Dendritic cell treated with granulocyte-macrophage colony-stimulating factor and Interleukin-4, amounts not matched to agents 40 ng/mL and 50 ng/mL, for 4 days (primary cell): ENCODE results near the gene SNW1.
"Not testable (repeated sequence)": the region's sequence is repeated elsewhere in the genome, so short reads cannot be mapped to it uniquely, and the experiment has no call there.

Experiments
- H3K27ac Mint-ChIP-seq: one replicate; pipeline ENCODE4 v1.8.0; 2022; ENCODE audit warnings: mild to moderate bottlenecking, mixed read lengths
- H3K27me3 Mint-ChIP-seq: one replicate; pipeline ENCODE4 v1.8.0; 2022; ENCODE audit warnings: mild to moderate bottlenecking, mixed read lengths
- H3K36me3 Mint-ChIP-seq: one replicate; pipeline ENCODE4 v1.8.0; 2022; ENCODE audit warnings: low read depth, mixed read lengths
- H3K4me1 Mint-ChIP-seq: one replicate; pipeline ENCODE4 v1.8.0; 2022; ENCODE audit warnings: low read depth, mixed read lengths
- H3K4me3 Mint-ChIP-seq: one replicate; pipeline ENCODE4 v1.8.0; 2022; ENCODE audit warnings: mild to moderate bottlenecking, moderate library complexity, mixed read lengths
- H3K9me3 Mint-ChIP-seq: one replicate; pipeline ENCODE4 v1.8.0; 2022; ENCODE audit warnings: mixed read lengths
- intact Hi-C: fragments of 100-400 bp; cut with micrococcal nuclease; formaldehyde crosslinking; loops from one replicate; pipeline ENCODE4 v1.15.0; 2022

Gene SNW1

DNA sequence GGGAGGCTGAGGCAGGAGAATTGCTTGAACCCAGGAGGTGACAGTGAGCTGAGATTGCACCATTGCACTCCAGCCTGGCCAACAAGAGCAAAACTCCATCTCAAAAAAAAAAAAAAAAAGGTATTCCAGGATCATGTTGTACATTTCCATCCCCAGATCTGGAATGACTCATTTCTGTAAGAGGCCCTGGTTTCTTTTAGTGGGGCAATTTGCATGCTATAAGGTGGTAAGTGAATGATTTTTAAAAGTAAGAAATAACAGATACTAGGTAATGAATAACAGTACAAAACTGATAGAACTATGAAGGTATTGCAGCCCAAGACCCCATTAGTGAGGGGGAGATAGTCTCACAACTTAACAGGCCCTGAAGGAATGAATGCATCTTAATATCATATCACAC, 21.2 kb upstream of the SNW1 start:
- intact Hi-C loops: no loop called here
- Mint-ChIP-seq H3K9me3 (no peaks in the 10 kb centered on the region), H3K27me3 (peaks cover 4% of the 10 kb centered on the region), H3K27ac (no peak overlapping the region), H3K4me3 (no peak overlapping the region), H3K4me1 (no peaks in the 10 kb centered on the region), H3K36me3 (no peaks in the 10 kb centered on the region)

DNA sequence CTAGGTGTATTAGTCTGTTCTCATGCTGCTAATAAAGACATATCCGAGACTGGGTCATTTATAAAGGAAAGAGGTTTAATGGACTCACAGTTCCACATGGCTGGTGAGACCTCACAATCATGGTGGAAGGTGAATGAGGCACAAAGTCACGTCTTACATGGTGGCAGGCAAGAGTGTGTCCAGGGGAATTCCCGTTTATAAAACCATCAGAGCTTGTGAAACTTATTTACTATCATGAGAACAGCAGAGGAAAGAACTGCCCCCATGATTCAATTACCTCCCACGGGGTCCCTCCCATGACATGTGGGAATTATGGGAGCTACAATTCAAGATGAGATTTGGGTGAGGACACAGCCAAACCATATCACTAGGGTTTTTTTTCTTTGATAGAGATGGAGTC, 13.0 kb upstream of the SNW1 start:
- H3K9me3 Mint-ChIP-seq, H3K4me3 Mint-ChIP-seq, H3K27ac Mint-ChIP-seq, intact Hi-C loops, H3K36me3 Mint-ChIP-seq, H3K27me3 Mint-ChIP-seq: not testable (repeated sequence)
- peaks cover 12% of the 10 kb centered on the region for H3K4me1 Mint-ChIP-seq

DNA sequence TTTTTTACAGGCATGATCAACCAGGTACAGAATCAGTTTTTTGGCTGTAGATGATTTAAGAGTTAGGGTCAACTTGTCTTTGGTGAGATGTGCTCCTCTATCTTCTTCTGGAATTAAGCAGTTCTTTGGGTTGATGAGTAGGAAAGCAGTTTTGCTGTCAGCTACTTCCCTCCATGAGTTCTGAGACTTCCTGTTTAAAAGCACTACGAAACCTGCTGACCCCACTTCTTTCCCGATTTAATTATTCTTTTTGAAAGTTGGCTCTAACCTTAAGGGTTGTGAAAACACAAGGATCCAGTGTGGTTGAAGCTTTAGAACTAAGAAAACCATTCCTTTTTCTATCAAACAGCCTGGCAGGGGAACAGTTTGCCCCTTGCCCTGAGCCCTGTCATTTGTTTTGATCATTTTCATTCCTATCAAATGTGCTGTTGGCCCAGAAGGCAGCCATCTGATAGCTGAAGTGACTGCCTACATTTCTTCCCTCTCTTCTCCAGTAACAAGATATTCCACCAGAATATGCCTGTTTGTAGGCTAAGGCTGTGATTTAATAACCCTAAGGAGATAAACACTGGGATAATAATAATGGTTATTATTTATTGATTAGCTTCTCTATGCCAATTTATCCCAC, 7.6 kb upstream of the SNW1 start:
- H3K36me3 Mint-ChIP-seq, H3K4me3 Mint-ChIP-seq, H3K27me3 Mint-ChIP-seq, intact Hi-C loops, H3K9me3 Mint-ChIP-seq: not testable (repeated sequence)
- Mint-ChIP-seq H3K27ac (peak overlapping the region; percentile 85), H3K4me1 (peaks cover 13% of the 10 kb centered on the region)

DNA sequence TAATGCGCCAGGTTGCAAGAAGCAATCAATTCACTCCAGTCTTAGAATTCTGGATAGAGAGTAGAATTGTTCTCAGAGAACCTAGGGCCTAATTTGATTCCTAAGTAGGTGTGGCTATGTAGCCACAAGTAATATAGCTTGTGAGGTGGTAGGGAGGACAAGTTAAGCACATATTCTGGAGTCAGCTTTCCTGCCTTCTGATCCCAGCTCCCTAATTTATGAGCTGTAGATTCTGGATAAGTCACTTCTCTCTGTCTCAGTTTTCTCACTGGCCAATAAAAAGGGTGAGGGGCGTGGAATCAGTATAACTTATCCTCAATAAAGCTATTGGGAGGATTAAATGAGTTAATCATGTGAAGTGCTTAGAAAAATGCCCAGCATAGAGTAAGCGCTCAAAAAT, 3.0 kb upstream of the SNW1 start:
- no peak overlapping the region for H3K4me3 Mint-ChIP-seq
- H3K9me3 Mint-ChIP-seq: no peaks in the 10 kb centered on the region
- H3K27ac Mint-ChIP-seq: no peak overlapping the region
- H3K27me3 Mint-ChIP-seq: no peaks in the 10 kb centered on the region
- peaks cover 10% of the 10 kb centered on the region for H3K36me3 Mint-ChIP-seq
- intact Hi-C loops: no loop called here
- H3K4me1 Mint-ChIP-seq: peaks cover 6% of the 10 kb centered on the region

DNA sequence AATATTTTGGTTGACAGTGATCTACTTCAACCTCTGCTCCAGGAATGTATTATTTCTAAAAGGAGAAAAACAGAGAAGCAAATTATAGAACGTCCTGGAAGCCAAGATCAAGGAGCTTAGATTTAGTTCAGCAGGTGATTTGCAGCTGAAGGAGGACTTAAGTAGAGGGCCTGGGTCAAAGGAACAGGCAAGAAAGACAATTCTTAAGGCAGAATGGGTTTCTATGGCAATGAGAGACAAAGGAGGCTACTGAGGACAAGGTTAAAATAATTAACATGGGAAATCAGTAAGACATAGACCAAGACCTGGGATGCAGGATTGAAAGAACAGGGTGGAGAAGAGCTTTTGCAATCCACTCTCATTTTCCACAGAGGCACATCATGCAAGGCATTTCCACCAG, 2.4 kb upstream of the SNW1 start:
- Mint-ChIP-seq H3K27ac (no peak overlapping the region), H3K9me3 (no peaks in the 10 kb centered on the region), H3K36me3 (peaks cover 16% of the 10 kb centered on the region), H3K4me1 (peaks cover 12% of the 10 kb centered on the region), H3K27me3 (no peaks in the 10 kb centered on the region), H3K4me3 (no peak overlapping the region)
- intact Hi-C loops: no loop called here

DNA sequence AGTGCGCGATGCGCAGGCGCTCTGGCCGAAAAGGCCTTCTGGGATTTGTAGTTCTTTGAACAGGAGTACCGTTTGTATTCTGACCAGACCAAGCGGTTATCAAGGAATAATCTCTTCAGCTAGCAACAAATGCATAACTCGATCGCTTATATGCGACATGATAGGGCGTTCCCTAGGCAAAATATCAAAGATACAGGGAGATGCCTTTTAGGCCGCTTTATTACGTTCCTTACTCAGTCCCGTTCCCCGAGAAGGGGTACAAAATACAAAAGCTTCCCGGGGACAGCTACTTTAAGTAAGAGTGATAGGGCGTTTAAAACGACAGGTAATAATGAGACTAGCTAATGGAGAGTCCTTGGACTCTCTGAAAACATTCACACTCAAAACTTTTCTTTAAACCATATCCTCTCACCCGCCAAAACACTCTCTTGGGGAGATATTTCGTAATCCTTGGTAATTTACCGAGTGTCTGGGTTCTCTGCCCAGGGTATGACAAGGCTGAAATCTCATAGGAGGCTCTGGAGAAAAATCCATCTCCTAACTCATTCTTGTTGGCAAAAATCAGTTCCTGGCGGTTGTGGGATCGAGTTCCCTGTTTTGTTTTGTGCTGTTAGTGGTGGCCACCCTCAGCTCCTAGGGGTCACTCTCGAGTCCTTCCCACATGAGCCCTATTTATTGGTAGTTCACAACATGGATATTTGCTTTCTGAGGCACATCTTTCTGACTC, 412 bp upstream of the SNW1 start:
- Mint-ChIP-seq H3K4me1 (peaks cover 30% of the 10 kb centered on the region), H3K9me3 (no peaks in the 10 kb centered on the region), H3K27me3 (no peaks in the 10 kb centered on the region), H3K4me3 (peak overlapping the region; percentile 87), H3K36me3 (peaks cover 36% of the 10 kb centered on the region), H3K27ac (peak overlapping the region; percentile 96)
- intact Hi-C loops: loop anchor here (1.0 to 2.0 kb wide), 2 partner anchors 39 to 53 kb away; partner anchors contain the start of genes ADCK1, ALKBH1 and SLIRP

DNA sequence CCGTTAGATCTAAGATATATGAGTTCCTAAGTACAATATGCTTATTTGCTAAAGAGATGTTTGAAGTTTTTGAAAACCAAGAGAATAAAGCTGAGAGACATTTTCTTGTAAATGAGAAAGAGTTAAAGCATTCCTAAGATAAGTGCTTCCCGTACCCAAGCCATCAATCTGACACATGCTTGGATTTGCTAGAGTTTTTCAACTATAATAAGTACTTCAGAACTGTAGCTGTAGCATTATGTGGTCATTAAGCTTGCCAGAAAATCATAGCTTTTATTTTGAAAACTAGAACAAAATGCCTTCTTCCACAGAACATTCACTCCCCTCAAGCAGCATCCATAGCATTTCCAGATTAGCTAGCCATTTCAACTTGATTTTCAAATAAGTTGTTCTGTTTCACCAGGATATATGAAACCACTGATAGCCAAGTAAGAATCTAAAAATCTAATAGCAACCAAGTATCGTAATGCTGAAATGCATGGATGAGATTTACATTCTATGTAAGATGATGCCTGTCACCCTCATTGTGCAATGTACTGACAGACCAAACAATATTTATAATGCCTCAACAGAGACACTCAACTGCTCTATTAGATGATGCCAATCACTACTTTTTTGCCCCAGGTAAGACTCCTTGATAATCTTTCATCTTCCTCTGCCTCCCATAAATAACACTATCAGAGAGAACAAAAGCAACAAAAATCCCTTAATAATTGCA, 8.0 kb downstream of the SNW1 start:
- intact Hi-C loops: no loop called here

DNA sequence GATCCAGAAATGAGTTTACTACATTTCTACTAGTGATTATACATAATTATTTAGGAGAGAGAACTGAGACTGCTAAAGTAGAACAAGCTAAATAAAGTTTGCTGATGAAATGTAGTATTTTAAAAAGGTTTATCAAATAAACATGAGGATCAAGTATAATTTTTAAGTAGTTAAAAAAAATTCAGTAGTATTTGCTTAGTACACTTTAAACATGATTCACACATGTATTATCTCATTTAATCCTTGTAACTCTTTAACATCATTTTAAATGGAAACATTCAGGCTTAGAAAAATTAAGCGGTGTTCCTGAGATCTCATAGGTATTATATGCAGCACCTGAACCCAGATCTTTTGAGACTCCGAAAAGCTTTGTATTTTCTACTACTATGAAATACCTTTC, 8.7 kb downstream of the SNW1 start:
- Mint-ChIP-seq H3K9me3 (no peaks in the 10 kb centered on the region), H3K4me1 (peaks cover 21% of the 10 kb centered on the region), H3K27me3 (no peaks in the 10 kb centered on the region), H3K27ac (no peak overlapping the region), H3K36me3 (peaks cover 94% of the 10 kb centered on the region), H3K4me3 (no peak overlapping the region)
- intact Hi-C loops: no loop called here

More for the DNA sequence above, 8.0 kb downstream of the SNW1 start:
- Mint-ChIP-seq H3K4me1 (peaks cover 28% of the 10 kb centered on the region), H3K36me3 (peaks cover 94% of the 10 kb centered on the region), H3K27ac (no peak overlapping the region), H3K27me3 (no peaks in the 10 kb centered on the region), H3K4me3 (no peak overlapping the region), H3K9me3 (no peaks in the 10 kb centered on the region)

DNA sequence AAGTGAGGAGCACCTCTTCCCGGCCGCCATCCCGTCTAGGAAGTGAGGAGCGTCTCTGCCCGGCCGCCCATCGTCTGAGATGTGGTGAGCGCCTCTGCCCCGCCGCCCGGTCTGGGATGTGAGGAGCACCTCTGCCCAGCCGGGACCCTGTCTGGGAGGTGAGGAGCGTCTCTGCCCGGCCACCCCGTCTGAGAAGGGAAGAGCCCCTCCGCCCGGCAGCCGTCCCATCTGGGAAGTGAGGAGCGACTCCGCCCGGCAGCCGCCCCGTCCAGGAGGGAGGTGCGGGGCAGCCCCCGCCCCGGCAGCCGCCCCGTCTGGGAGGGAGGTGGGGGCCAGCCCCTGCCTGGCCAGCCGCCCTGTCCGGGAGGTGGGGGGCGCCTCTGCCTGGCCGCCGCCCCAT, 13.5 kb downstream of the SNW1 start:
- intact Hi-C loops, H3K4me3 Mint-ChIP-seq, H3K27ac Mint-ChIP-seq, H3K9me3 Mint-ChIP-seq, H3K4me1 Mint-ChIP-seq, H3K27me3 Mint-ChIP-seq: not testable (repeated sequence)
- H3K36me3 Mint-ChIP-seq: peaks cover 96% of the 10 kb centered on the region

DNA sequence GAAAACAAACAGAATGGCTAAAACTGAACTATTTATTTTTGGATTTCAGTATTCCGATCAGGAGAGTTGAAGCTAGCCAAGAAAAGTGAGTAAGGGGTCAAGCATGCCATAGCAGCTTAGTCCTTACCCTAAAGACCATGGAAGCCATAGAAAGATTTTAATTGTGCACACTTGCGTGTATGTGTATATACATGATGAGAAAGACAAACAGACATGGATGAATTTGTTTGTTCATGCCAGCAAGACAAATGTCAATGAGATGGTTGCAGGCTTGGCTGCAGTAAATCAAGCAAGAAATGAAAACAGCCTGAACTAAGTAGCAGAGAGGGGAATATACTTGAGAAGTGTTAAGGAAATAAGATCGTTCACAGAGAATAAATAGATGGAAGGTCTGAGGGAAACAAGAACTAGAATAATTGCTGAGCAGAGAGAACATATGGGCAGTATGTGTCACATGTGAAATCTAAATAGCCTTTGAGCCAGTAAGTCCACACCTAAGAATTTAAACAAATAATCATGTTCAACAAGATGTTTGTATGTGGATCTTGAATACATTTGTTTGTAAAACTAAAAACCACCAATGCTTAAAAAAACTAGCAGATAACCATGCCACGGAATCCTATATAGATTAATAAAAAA, 14.8 kb downstream of the SNW1 start:
- Mint-ChIP-seq H3K4me3 (no peak overlapping the region), H3K9me3 (no peaks in the 10 kb centered on the region), H3K27me3 (no peaks in the 10 kb centered on the region), H3K27ac (peak overlapping the region; percentile 32), H3K4me1 (peaks cover 5% of the 10 kb centered on the region), H3K36me3 (peaks cover 98% of the 10 kb centered on the region)
- intact Hi-C loops: no loop called here

DNA sequence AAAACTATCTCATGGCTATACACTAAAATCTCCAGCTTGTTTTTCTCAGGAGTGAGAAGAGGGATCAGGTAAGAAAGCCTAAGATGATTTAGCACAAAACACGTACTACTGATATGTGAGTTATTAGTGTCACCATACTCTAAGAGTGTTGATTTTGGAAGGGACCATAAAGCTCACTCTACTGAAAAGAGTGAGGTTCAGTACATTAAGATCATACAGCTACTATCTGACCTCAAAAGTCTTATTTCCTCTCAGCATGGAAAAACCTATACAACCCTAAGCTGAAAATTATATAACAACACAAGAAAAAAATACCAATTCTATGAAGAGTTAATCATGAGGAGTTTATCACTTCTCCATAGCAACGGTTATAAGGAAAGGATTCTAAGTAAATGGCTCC, 19.5 kb downstream of the SNW1 start:
- Mint-ChIP-seq H3K4me1 (peaks cover 10% of the 10 kb centered on the region), H3K27ac (no peak overlapping the region)
- intact Hi-C loops: no loop called here

DNA sequence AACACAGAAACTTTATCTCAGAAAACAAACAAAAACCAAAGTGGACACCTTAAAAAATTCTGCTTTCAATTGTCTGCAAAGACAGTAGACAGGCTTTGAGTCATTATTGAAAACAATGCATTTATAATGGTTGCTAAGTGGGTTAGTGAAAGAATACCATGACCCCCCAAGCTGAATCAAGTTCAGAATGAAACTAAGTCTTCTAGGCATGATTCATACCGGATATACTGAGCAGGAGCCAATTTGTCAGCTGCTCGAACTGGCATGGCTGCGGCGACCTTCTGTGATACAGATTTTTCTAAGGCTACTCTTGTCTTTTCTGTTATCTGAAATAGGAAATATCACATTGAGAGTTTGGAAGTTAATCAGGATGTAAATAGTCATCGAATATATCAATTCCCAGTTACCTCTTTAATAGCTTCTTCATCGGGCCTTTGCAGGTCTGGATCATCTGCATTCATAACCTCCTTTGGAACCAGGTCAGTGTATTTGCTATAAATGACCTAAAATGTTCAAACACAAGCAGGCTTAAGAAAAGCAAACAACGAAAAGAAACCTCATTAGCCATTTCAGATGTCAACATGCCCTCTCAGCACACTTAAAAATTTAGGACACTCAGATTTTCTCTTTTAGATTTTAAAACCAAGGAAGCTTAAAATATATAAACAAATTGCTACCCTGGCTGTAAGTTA, 22.3 kb downstream of the SNW1 start:
- H3K36me3 Mint-ChIP-seq: peaks cover 92% of the 10 kb centered on the region
- H3K4me1 Mint-ChIP-seq: peaks cover 5% of the 10 kb centered on the region
- intact Hi-C loops: loop anchor here (10.0 kb wide), 1 partner anchor 304 kb away; no protein-coding TSS in a partner anchor
- no peaks in the 10 kb centered on the region for H3K9me3 Mint-ChIP-seq
- H3K27ac Mint-ChIP-seq: no peak overlapping the region
- H3K27me3 Mint-ChIP-seq: no peaks in the 10 kb centered on the region
- H3K4me3 Mint-ChIP-seq: no peak overlapping the region

More for the DNA sequence above, 19.5 kb downstream of the SNW1 start:
- H3K9me3 Mint-ChIP-seq: no peaks in the 10 kb centered on the region
- no peak overlapping the region for H3K4me3 Mint-ChIP-seq
- H3K36me3 Mint-ChIP-seq: peaks cover 92% of the 10 kb centered on the region
- H3K27me3 Mint-ChIP-seq: no peaks in the 10 kb centered on the region

DNA sequence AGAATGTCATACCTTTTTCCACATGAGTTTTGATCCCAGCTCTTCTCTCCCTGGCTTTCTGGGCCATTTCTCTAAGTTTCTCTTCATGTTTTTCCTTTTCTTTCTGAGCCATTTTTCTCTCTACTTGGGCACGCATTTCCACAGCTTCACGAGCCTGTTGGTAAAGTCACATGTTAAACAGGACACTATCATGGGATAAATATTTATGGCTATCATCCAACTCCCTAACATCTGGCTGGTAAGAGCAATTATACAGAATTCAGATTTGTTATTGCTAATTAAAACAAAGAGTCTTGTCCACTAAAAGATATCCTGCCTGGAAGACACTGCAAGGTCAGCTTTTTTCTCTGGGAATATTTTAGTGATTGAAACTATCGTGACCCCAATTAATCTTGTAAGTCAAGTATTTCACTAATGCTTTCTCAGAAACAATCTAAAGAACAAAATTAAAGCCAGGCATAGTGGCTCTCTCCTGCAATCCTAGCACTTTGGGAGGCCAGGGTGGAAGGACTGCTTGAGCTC, 29.9 kb downstream of the SNW1 start:
- no peak overlapping the region for H3K27ac Mint-ChIP-seq
- peaks cover 98% of the 10 kb centered on the region for H3K36me3 Mint-ChIP-seq
- H3K9me3 Mint-ChIP-seq: no peaks in the 10 kb centered on the region
- intact Hi-C loops: loop anchor here (10.0 kb wide), 1 partner anchor 296 kb away; no protein-coding TSS in a partner anchor
- no peaks in the 10 kb centered on the region for H3K4me1 Mint-ChIP-seq
- no peaks in the 10 kb centered on the region for H3K27me3 Mint-ChIP-seq
- H3K4me3 Mint-ChIP-seq: no peak overlapping the region
